Neural progenitor cell (in vitro differentiated cells): ENCODE measurements around the gene PRR29. TPM values are rescaled to one million over a fixed set of nuclear protein-coding genes. Genes with fewer than 3 reads are reported as not detected.

Source experiments
- DNase-seq: peaks from one replicate; pipeline ENCODE4 v3.0.0-alpha.2; 2016; ENCODE audit warnings: low spot score
- H2AFZ ChIP-seq: fragments of 200-600 bp; sonication (generic); replicated peaks from 2 replicates; pipeline ENCODE4 v1.6.1; 2016; ENCODE audit warnings: antibody characterized with exemption
- H3F3A ChIP-seq: fragments of 200-600 bp; sonication (generic); 2 replicates; pipeline ENCODE4 v1.6.1; 2016; ENCODE audit warnings: antibody characterized with exemption, low read depth
- H3K27ac ChIP-seq: fragments of 200-600 bp; sonication (generic); 2 replicates; pipeline ENCODE4 v1.5.1; 2016; ENCODE audit warnings: mild to moderate bottlenecking
- H3K27me3 ChIP-seq: fragments of 200-600 bp; sonication (generic); 2 replicates; pipeline ENCODE4 v1.6.1; 2016; ENCODE audit warnings: mild to moderate bottlenecking, moderate library complexity
- H3K36me3 ChIP-seq: fragments of 200-600 bp; sonication (generic); 2 replicates; pipeline ENCODE4 v1.5.1; 2016
- H3K4me1 ChIP-seq: fragments of 200-600 bp; sonication (generic); 2 replicates; pipeline ENCODE4 v1.6.1; 2016; ENCODE audit warnings: mixed run types
- H3K4me2 ChIP-seq: fragments of 200-600 bp; sonication (generic); 2 replicates; pipeline ENCODE4 v1.6.1; 2016
- H3K4me3 ChIP-seq: fragments of 200-600 bp; sonication (generic); 2 replicates; pipeline ENCODE4 v1.5.1; 2016
- H3K79me2 ChIP-seq: fragments of 200-600 bp; sonication (generic); 2 replicates; pipeline ENCODE4 v1.6.1; 2016; ENCODE audit warnings: low read depth
- H3K9ac ChIP-seq: fragments of 200-600 bp; sonication (generic); 2 replicates; pipeline ENCODE4 v1.6.1; 2016
- H3K9me3 ChIP-seq: fragments of 200-600 bp; sonication (generic); 2 replicates; pipeline ENCODE4 v1.5.1; 2016; ENCODE audit warnings: low read depth
- H4K20me1 ChIP-seq: fragments of 200-600 bp; sonication (generic); 2 replicates; pipeline ENCODE4 v1.6.1; 2016; ENCODE audit warnings: low read depth
- H3K27ac Mint-ChIP-seq: 3 replicates; pipeline ENCODE4 v1.8.0; 2021; ENCODE audit warnings: mixed read lengths
- H3K27me3 Mint-ChIP-seq: 2 replicates; pipeline ENCODE4 v1.8.0; 2022; ENCODE audit warnings: low read depth, mild to moderate bottlenecking, inconsistent platforms, moderate library complexity, mixed read lengths; ENCODE audit not compliant: insufficient read depth
- H3K36me3 Mint-ChIP-seq: 3 replicates; pipeline ENCODE4 v1.8.0; 2021; ENCODE audit warnings: mixed read lengths
- H3K4me1 Mint-ChIP-seq: 3 replicates; pipeline ENCODE4 v1.8.0; 2021; ENCODE audit warnings: mixed read lengths
- H3K4me3 Mint-ChIP-seq: 3 replicates; pipeline ENCODE4 v1.8.0; 2021; ENCODE audit warnings: mild to moderate bottlenecking, moderate library complexity, mixed read lengths
- H3K9me3 Mint-ChIP-seq: 3 replicates; pipeline ENCODE4 v1.8.0; 2020; ENCODE audit warnings: mixed read lengths
- CTCF ChIP-seq: fragments of 200-600 bp; sonication (generic); IDR thresholded peaks from 2 replicates; pipeline ENCODE4 v1.5.1; 2017; ENCODE audit warnings: antibody characterized with exemption, mild to moderate bottlenecking
- EZH2 ChIP-seq: fragments of 200-600 bp; sonication (generic); IDR thresholded peaks from 2 replicates; pipeline ENCODE4 v1.6.1; 2017; ENCODE audit warnings: antibody characterized with exemption, mild to moderate bottlenecking, moderate library complexity
- EZH2phosphoT487 ChIP-seq: fragments of 200-600 bp; sonication (generic); IDR thresholded peaks from 2 replicates; pipeline ENCODE4 v1.6.1; 2017; ENCODE audit warnings: antibody characterized with exemption
- total RNA-seq: library from RNA; depleted of rRNA; stranded (reverse); fragments of >200 nt; gene quantifications from 2 replicates; pipeline ENCODE4 v1.2.3, GENCODE V29; 2015; ENCODE audit warnings: low replicate concordance

The PRR29 gene
- total RNA-seq, 1 donor from 2014 or later: 0.95 TPM

GRCh38 chr17:63986821-63987220, 11.3 kb upstream of the PRR29 start:
- no peak overlapping the region for H2AFZ ChIP-seq
- H3K27me3 Mint-ChIP-seq: peaks cover 12% of the 10 kb centered on the region
- H3K4me1 ChIP-seq: peaks cover 7% of the 10 kb centered on the region
- H3K36me3 ChIP-seq: no peaks in the 10 kb centered on the region
- H3K4me1 Mint-ChIP-seq: peaks cover 21% of the 10 kb centered on the region
- TF ChIP-seq EZH2 (no peak), EZH2phosphoT487 (no peak), CTCF (no peak)
- no peak overlapping the region for H3K4me2 ChIP-seq
- H3K36me3 Mint-ChIP-seq: no peaks in the 10 kb centered on the region
- peaks cover 6% of the 10 kb centered on the region for H3K27me3 ChIP-seq
- H3K27ac ChIP-seq: no peak overlapping the region
- DNase-seq: no peak
- H3K9me3 Mint-ChIP-seq: peaks cover 10% of the 10 kb centered on the region
- no peak overlapping the region for H3K4me3 ChIP-seq
- H4K20me1 ChIP-seq: no peaks in the 10 kb centered on the region
- H3K79me2 ChIP-seq: no peaks in the 10 kb centered on the region
- H3F3A ChIP-seq: no peaks in the 10 kb centered on the region
- H3K27ac Mint-ChIP-seq: no peak overlapping the region
- no peak overlapping the region for H3K9ac ChIP-seq
- H3K4me3 Mint-ChIP-seq: no peak overlapping the region
- no peaks in the 10 kb centered on the region for H3K9me3 ChIP-seq

GRCh38 chr17:63987221-63988126, 10.7 kb upstream of the PRR29 start:
- no peaks in the 10 kb centered on the region for H3K79me2 ChIP-seq
- H3K4me3 ChIP-seq: no peak overlapping the region
- H4K20me1 ChIP-seq: no peaks in the 10 kb centered on the region
- H3K36me3 ChIP-seq: no peaks in the 10 kb centered on the region
- peaks cover 12% of the 10 kb centered on the region for H3K27me3 ChIP-seq
- peaks cover 5% of the 10 kb centered on the region for H3K9me3 Mint-ChIP-seq
- TF ChIP-seq EZH2phosphoT487 (no peak), EZH2 (no peak), CTCF (no peak)
- no peak overlapping the region for H3K9ac ChIP-seq
- no peak overlapping the region for H3K27ac ChIP-seq
- peaks cover 19% of the 10 kb centered on the region for H3K27me3 Mint-ChIP-seq
- H3K27ac Mint-ChIP-seq: peak overlapping the region; percentile 72
- H3K36me3 Mint-ChIP-seq: no peaks in the 10 kb centered on the region
- DNase-seq: no peak
- H3K9me3 ChIP-seq: no peaks in the 10 kb centered on the region
- H3K4me3 Mint-ChIP-seq: no peak overlapping the region
- no peak overlapping the region for H2AFZ ChIP-seq
- peaks cover 21% of the 10 kb centered on the region for H3K4me1 Mint-ChIP-seq
- no peak overlapping the region for H3K4me2 ChIP-seq
- H3F3A ChIP-seq: no peaks in the 10 kb centered on the region
- peaks cover 7% of the 10 kb centered on the region for H3K4me1 ChIP-seq

GRCh38 chr17:63988127-63988478, 10.0 kb upstream of the PRR29 start:
- Histone ChIP-seq H3K4me2 (no peak overlapping the region), H3K4me1 (peaks cover 7% of the 10 kb centered on the region), H3K4me3 (no peak overlapping the region), H3K9me3 (no peaks in the 10 kb centered on the region), H3K27ac (no peak overlapping the region), H3K27me3 (peaks cover 16% of the 10 kb centered on the region), H3K36me3 (no peaks in the 10 kb centered on the region), H3F3A (no peaks in the 10 kb centered on the region), H3K79me2 (no peaks in the 10 kb centered on the region), H2AFZ (no peak overlapping the region), H4K20me1 (no peaks in the 10 kb centered on the region), H3K9ac (no peak overlapping the region)
- Mint-ChIP-seq H3K4me1 (peaks cover 21% of the 10 kb centered on the region), H3K9me3 (no peaks in the 10 kb centered on the region), H3K36me3 (no peaks in the 10 kb centered on the region), H3K4me3 (no peak overlapping the region), H3K27ac (no peak overlapping the region), H3K27me3 (peaks cover 21% of the 10 kb centered on the region)
- DNase-seq: no peak
- no peak for TF ChIP-seq EZH2phosphoT487
- no peak for TF ChIP-seq CTCF
- no peak for TF ChIP-seq EZH2
